OCI-LY7 (cell line): ENCODE measurements around the gene DNAH17.

Experiments
- EZH2phosphoT487 ChIP-seq: fragments of 200-600 bp; sonication (generic); IDR thresholded peaks from 2 replicates; pipeline ENCODE4 v1.6.1; 2018; ENCODE audit warnings: low read depth, borderline replicate concordance, mild to moderate bottlenecking, mixed run types, antibody characterized with exemption, low read length, moderate library complexity, mixed read lengths
- TF ChIP-seq, protein P1 (sequence below): fragments of 200-600 bp; sonication (generic); conservative IDR thresholded peaks from 2 replicates; pipeline ENCODE4 v1.5.1; 2014; ENCODE audit warnings: mild to moderate bottlenecking, antibody characterized with exemption, low read length, moderate library complexity, mixed read lengths

- TF ChIP-seq, protein P1, sequence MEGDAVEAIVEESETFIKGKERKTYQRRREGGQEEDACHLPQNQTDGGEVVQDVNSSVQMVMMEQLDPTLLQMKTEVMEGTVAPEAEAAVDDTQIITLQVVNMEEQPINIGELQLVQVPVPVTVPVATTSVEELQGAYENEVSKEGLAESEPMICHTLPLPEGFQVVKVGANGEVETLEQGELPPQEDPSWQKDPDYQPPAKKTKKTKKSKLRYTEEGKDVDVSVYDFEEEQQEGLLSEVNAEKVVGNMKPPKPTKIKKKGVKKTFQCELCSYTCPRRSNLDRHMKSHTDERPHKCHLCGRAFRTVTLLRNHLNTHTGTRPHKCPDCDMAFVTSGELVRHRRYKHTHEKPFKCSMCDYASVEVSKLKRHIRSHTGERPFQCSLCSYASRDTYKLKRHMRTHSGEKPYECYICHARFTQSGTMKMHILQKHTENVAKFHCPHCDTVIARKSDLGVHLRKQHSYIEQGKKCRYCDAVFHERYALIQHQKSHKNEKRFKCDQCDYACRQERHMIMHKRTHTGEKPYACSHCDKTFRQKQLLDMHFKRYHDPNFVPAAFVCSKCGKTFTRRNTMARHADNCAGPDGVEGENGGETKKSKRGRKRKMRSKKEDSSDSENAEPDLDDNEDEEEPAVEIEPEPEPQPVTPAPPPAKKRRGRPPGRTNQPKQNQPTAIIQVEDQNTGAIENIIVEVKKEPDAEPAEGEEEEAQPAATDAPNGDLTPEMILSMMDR = no peak
- TF ChIP-seq EZH2phosphoT487 = no peak
Measured at GRCh38 chr17:78558181-78558850, 18.9 kb downstream of the DNAH17 start.
